ENCODE data around the gene TXNRD2.

TXNRD2 gene

GRCh38 chr22:19895160-19895849, 46.3 kb downstream of the TXNRD2 start:
- DNase-seq (ENCODE audit: insufficient read length, low spot score) (no peak), FAIRE-seq (no peak)
- TF ChIP-seq CTCF (IDR thresholded peaks at IDR 0.05; ENCODE audit: insufficient read depth, missing control alignments): no peak

DNA sequence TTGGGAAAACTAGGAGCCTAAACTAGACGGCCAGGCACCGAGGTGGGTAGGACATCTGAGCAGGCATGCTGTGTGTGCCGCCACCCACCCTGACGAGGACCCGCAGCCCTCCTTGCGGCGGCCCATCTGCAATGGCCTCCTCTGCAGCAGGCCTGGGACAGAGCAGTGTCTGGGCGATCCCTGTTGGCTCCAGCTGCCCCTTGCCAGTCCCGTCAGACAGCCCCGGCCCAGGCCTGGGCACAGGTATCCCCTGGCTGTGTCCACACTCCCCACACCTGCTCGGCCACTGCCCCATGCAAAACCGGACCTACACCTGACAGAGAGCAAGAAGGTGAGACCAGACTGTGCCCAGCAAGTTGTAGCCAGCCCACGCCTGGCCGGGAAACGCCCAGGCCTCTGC, 48.3 kb downstream of the TXNRD2 start:
- FAIRE-seq: no peak
- TF ChIP-seq CTCF (IDR thresholded peaks at IDR 0.05; ENCODE audit: insufficient read depth, missing control alignments): no peak

GRCh38 chr22:19892925-19893324, 48.7 kb downstream of the TXNRD2 start:
- FAIRE-seq: no peak
- no peak for DNase-seq (ENCODE audit: insufficient read length, low spot score)
- TF ChIP-seq CTCF (IDR thresholded peaks at IDR 0.05; ENCODE audit: insufficient read depth, missing control alignments): no peak

More for the DNA sequence above, 48.3 kb downstream of the TXNRD2 start:
- DNase-seq (ENCODE audit: insufficient read length, low spot score): no peak

DNA sequence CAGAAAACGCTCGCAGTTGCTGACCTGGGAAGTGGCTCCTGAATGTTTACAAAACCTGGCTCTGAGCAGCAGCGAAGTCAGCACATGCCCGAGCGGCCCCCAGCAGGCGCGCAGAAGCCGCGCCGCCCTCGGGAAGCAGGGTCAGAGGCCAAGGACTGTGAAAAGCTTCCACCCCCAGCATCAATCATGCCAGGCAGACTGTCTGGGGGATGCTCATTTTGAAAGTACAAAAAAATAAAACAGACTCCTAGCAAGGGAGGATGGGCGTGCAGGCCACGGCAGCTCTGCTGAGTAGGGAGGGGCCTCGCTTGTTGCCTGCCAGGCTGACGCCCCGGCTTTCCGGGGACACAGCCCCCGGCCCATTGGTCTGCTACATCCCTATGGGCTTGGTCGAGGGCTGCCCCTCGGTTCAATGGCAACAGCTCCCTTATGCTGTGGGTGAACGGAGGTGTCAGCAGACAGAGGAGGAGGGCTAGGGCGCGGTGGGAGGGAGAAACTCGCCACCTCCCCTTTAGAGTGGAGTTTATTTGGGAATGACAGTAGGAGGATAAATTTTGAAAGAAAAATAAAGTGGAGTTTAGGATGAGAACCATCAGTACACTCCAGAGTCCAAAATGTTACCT, 49.2 kb downstream of the TXNRD2 start:
- TF ChIP-seq CTCF (IDR thresholded peaks at IDR 0.05; ENCODE audit: insufficient read depth, missing control alignments): no peak
- no peak for FAIRE-seq
- no peak for DNase-seq (ENCODE audit: insufficient read length, low spot score)

- FAIRE-seq (no peak), DNase-seq (ENCODE audit: insufficient read length, low spot score) (peak; percentile 95)
- TF ChIP-seq CTCF (IDR thresholded peaks at IDR 0.05; ENCODE audit: insufficient read depth, missing control alignments): no peak
These were observed 50.0 kb downstream of the TXNRD2 start for GRCh38 chr22:19891317-19892256.

DNA sequence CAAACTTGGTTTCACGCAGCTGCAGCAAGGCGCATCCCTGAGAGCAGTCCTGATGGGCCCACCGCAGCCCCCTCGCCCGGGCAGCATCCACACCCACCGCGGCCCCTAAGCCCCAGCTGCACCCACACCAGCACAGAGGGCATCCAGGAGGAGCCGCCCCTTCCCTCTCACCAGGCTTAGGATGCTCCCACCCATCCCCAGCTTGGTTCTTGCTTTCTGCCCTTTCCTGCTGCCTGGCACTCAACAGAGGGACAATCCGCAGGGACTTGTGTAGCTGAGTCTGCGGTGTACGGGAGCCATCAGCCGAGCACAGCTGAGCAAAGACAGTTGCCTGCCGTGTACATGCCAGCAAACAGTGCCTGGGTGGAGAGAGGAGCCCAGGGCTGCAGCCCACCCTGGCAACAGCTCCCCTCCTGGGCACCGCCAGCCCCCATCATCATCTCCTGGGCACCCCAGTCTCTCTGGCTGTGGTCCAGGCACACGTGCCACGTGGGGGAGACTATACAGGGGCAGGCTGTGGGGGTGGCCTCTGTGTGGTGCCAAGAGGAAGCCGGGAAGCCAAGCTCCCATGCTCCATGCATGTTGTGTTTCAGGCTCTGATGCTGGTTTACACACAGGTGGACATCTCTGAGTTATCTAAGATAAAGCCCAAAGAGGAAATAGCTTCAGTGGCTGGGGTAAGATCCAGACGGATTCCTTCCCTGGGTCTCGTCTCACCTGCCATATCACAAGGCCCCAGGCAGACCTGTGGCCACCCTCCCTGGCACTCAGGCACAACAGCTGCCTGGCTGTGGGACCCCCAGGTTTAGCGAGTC, 50.9 kb downstream of the TXNRD2 start:
- TF ChIP-seq CTCF (IDR thresholded peaks at IDR 0.05; ENCODE audit: insufficient read depth, missing control alignments): no peak
- FAIRE-seq (no peak), DNase-seq (ENCODE audit: insufficient read length, low spot score) (no peak)
